ENCODE data around the gene NR5A1. TPM values are rescaled to one million over a fixed set of nuclear protein-coding genes. Genes with fewer than 3 reads are reported as not detected.

Gene NR5A1
- total RNA-seq, 1 experiment from 2014 or later: 0.64 TPM

DNA sequence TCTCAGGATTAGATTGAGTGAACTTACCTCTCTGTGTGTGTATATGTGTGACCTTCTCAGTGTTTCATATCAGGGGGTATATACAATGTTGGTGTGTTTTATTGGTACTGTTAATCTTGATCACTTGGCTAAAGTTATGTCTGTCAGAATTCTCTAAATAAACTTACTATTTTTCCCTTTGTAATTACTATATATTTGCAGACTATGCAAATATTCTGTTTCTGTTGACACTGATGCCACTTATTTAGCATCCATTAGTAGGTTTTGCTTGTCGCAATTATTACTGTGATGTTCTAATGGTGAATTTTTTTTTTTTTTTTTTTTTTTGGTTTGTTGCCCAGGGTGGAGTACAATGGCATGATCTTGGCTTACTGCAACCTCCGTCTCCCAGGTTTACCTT is 42.9 kb upstream of the NR5A1 start:
- no peak overlapping the region for H3K27ac ChIP-seq (ENCODE audit: low read depth, low read length)
- H3K9me3 ChIP-seq (ENCODE audit: control insufficient read depth in 1 of 2, insufficient read depth in 1 of 2, low read depth in 1 of 2, low read length in 2 of 2): no peaks in the 10 kb centered on the region
- BruUV-seq (replicated peaks): no TSS peak
- no peak overlapping the region for H3K4me3 ChIP-seq (replicated peaks in 1 of 2; ENCODE audit: low read depth in 1 of 2, low read length in 2 of 2)
- H3K4me2 ChIP-seq (ENCODE audit: low read length): no peak overlapping the region
- no peaks in the 10 kb centered on the region for H3K27me3 ChIP-seq (ENCODE audit: insufficient read depth, low read length)
- ATAC-seq (no peak), DNase-seq (ENCODE audit: low read depth, low spot score) (no peak)
- no peaks in the 10 kb centered on the region for H3K79me2 ChIP-seq (ENCODE audit: insufficient read depth, low read length)
- no peaks in the 10 kb centered on the region for H4K20me1 ChIP-seq (ENCODE audit: insufficient read depth)
- H3K9me2 ChIP-seq (ENCODE audit: insufficient read depth): no peaks in the 10 kb centered on the region
- CTCF ChIA-PET: interaction anchor here (0.9 kb wide), 1 partner anchor 13 kb away, joined by 3 read pairs; no protein-coding TSS in a partner anchor
- H3K9ac ChIP-seq (ENCODE audit: low read length): no peak overlapping the region
- RAD21 ChIA-PET (ENCODE audit: low non-redundant PET in 1 of 2, low total read pairs in 2 of 2, uncharacterized antibody in 2 of 2, unreplicated experiment in 2 of 2): interaction anchor here in 1 of 2 experiments (1.0 kb wide), 1 partner anchor 162 kb away, joined by 3 read pairs; no protein-coding TSS in a partner anchor
- intact Hi-C loops (cut with micrococcal nuclease): loop anchor here (5.0 kb wide), 1 partner anchor 217 kb away; no protein-coding TSS in a partner anchor
- POLR2A ChIA-PET: no interaction called here
- no peak overlapping the region for H2AFZ ChIP-seq (ENCODE audit: low read depth, low read length, poor library complexity, severe bottlenecking)
- TF ChIP-seq YY1 (IDR thresholded peaks at IDR 0.05; ENCODE audit: extremely low read depth, insufficient replicate concordance, low read depth, low read length) (no peak), SIN3A (IDR thresholded peaks at IDR 0.05; ENCODE audit: low read depth) (no peak), JUND (IDR thresholded peaks at IDR 0.05) (no peak), EZH2phosphoT487 (IDR thresholded peaks at IDR 0.05; ENCODE audit: borderline replicate concordance) (no peak), FOSL1 (IDR thresholded peaks at IDR 0.05; ENCODE audit: low read depth) (no peak), EZH2 (IDR thresholded peaks at IDR 0.05) (no peak), ELF1 (IDR thresholded peaks at IDR 0.05; ENCODE audit: borderline replicate concordance, low read depth) (no peak), ZBTB33 (IDR thresholded peaks at IDR 0.05; ENCODE audit: extremely low read depth, insufficient replicate concordance, low read length) (no peak)
- TF ChIP-seq, protein P1, sequence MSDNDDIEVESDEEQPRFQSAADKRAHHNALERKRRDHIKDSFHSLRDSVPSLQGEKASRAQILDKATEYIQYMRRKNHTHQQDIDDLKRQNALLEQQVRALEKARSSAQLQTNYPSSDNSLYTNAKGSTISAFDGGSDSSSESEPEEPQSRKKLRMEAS (IDR thresholded peaks at IDR 0.05): no peak
- peaks cover 2 to 24% of the 10 kb centered on the region in 2 experiments; a peak in 3 of 4 replicates for H3K4me1 ChIP-seq (ENCODE audit: control insufficient read depth in 1 of 2, insufficient read depth in 2 of 2, low read length in 2 of 2)
- H3K36me3 ChIP-seq (ENCODE audit: control insufficient read depth in 1 of 2, insufficient read depth in 2 of 2, low read length in 2 of 2): no peaks in the 10 kb centered on the region

Measured in HCT116 (cell line).